NCI-H510A treated with DMSO at 0.1 percent for 48 hours (cell line): ENCODE measurements around the gene UBR2.
"Not testable (repeated sequence)": the region's sequence is repeated elsewhere in the genome, so short reads cannot be mapped to it uniquely, and the experiment has no call there.

Experiments used
- DNase-seq: peaks from one replicate; lab custom pipeline; 2025; lab: John Stamatoyannopoulos, UW

The UBR2 gene

GRCh38 chr6:42692137-42692911 lies 128.5 kb downstream of the UBR2 start:
- no peak for DNase-seq

- DNase-seq: no peak
These were observed 130.0 kb downstream of the UBR2 start for GRCh38 chr6:42693725-42694323.

GRCh38 chr6:42694586-42694985 lies 130.8 kb downstream of the UBR2 start:
- no peak for DNase-seq

- no peak for DNase-seq
These were observed 132.9 kb downstream of the UBR2 start for GRCh38 chr6:42696526-42697267.

GRCh38 chr6:42697268-42697655 lies 133.4 kb downstream of the UBR2 start:
- DNase-seq: no peak

GRCh38 chr6:42698217-42698616 lies 134.4 kb downstream of the UBR2 start:
- no peak for DNase-seq

- DNase-seq: no peak
These were observed 138.4 kb downstream of the UBR2 start for GRCh38 chr6:42702200-42702599.

GRCh38 chr6:42702786-42703185 lies 139.0 kb downstream of the UBR2 start:
- DNase-seq: not testable (repeated sequence)

- peak; percentile 96 for DNase-seq
These were observed 140.6 kb downstream of the UBR2 start for GRCh38 chr6:42704251-42704936.

- DNase-seq: peak; percentile 92
These were observed 141.1 kb downstream of the UBR2 start for GRCh38 chr6:42704937-42705374.

GRCh38 chr6:42707595-42707994 lies 143.8 kb downstream of the UBR2 start:
- DNase-seq: no peak

- no peak for DNase-seq
These were observed 144.3 kb downstream of the UBR2 start for GRCh38 chr6:42708096-42708495.

GRCh38 chr6:42709871-42710270 lies 146.0 kb downstream of the UBR2 start:
- DNase-seq: no peak

GRCh38 chr6:42710316-42710715 lies 146.5 kb downstream of the UBR2 start:
- no peak for DNase-seq

- DNase-seq: no peak
These were observed 148.1 kb downstream of the UBR2 start for GRCh38 chr6:42711930-42712329.

GRCh38 chr6:42714098-42714761 lies 150.4 kb downstream of the UBR2 start:
- DNase-seq: no peak

GRCh38 chr6:42715871-42716270 lies 152.0 kb downstream of the UBR2 start:
- DNase-seq: no peak

GRCh38 chr6:42720739-42721138 lies 156.9 kb downstream of the UBR2 start:
- DNase-seq: no peak

- DNase-seq: no peak
These were observed 158.7 kb downstream of the UBR2 start, which contains the start of gene PRPH2 for GRCh38 chr6:42722497-42722896. Gene PRPH2, minus strand, starts transcription at chr6:42722597. Its CDS starts 263 bp downstream, at chr6:42722334.

- no peak for DNase-seq
These were observed 161.0 kb downstream of the UBR2 start for GRCh38 chr6:42724825-42725224.

GRCh38 chr6:42726026-42726425 lies 162.2 kb downstream of the UBR2 start:
- DNase-seq: no peak
